Memory B cell (primary cell): ENCODE data around the gene ZNF697.

Source experiments
- ATAC-seq: fragments of 150-1000 bp; cut with Tn5 transposase; 2 replicates; pipeline ENCODE4 v1.10.0; 2021; ENCODE audit warnings: low read depth, mild to moderate bottlenecking, moderate library complexity
- DNase-seq, 2 donors: peaks; one replicate each; pipeline ENCODE4 v3.0.0; 2022; ENCODE audit warnings: low spot score in 2 of 2
- H3K27ac Mint-ChIP-seq: one replicate; pipeline ENCODE4 v1.8.0; 2022; ENCODE audit warnings: mild to moderate bottlenecking, moderate library complexity, mixed read lengths
- H3K27me3 Mint-ChIP-seq: one replicate; pipeline ENCODE4 v1.8.0; 2022; ENCODE audit warnings: mixed read lengths
- H3K36me3 Mint-ChIP-seq: one replicate; pipeline ENCODE4 v1.8.0; 2022; ENCODE audit warnings: mild to moderate bottlenecking, mixed read lengths
- H3K4me1 Mint-ChIP-seq: one replicate; pipeline ENCODE4 v1.8.0; 2022; ENCODE audit warnings: mixed read lengths
- H3K4me3 Mint-ChIP-seq: one replicate; pipeline ENCODE4 v1.8.0; 2022; ENCODE audit warnings: mild to moderate bottlenecking, moderate library complexity, mixed read lengths
- H3K9me3 Mint-ChIP-seq: one replicate; pipeline ENCODE4 v1.8.0; 2022; ENCODE audit warnings: mixed read lengths

Gene ZNF697

DNA sequence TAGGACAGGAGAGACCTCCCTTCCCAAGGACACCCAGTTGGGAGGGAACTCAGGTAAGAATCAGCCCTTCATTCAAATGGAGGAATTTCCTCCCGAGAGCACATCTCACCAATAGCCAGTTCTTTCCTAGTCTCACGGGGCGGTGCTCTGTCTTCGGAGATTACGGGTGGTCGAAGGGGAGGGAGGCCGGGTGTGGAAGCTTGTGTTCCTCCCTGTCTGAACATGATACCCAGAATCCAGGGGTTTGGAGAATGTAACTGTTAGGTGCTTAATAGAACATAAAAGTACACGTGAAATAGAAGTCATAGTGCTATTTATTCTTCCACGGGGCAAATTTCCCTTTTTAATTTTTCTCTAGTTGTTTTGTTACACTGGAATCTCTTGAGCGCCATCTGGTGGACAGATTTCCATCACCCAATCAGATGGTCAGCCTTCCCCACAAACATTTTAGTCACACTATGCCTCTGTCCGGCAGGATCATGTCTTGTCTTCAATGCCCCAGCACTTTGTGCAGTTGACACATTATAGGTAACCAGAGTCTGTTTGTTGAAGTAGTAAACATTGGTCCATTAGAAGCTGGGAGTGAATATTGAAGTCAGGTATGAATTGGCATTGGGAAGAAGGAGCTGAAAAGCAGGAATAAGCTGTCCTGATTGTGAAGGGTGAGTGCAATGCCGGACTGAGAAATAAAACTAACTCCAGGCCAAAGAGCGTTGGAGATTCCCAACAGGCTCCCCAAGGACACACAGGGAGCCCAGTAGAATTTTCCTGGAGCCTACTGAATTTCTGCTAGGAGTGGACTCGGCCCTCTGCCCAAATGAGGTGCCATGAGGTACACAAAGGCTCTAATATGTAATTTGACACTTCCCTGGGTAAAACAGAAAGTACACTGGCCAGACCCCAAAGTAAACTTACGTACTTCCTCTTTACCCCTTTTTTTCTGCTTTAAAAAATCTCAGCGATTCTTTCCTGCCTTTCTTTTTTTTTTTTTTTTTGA lies 27.6 kb upstream of the ZNF697 start:
- peaks cover 1% of the 10 kb centered on the region for H3K9me3 Mint-ChIP-seq
- H3K27me3 Mint-ChIP-seq = peaks cover 10% of the 10 kb centered on the region
- peak overlapping the region; percentile 49 for H3K4me3 Mint-ChIP-seq
- ATAC-seq (peak; percentile 58), DNase-seq (peak; percentile 66 to 71)
- H3K27ac Mint-ChIP-seq = no peak overlapping the region
- no peaks in the 10 kb centered on the region for H3K36me3 Mint-ChIP-seq
- H3K4me1 Mint-ChIP-seq = peaks cover 3% of the 10 kb centered on the region

DNA sequence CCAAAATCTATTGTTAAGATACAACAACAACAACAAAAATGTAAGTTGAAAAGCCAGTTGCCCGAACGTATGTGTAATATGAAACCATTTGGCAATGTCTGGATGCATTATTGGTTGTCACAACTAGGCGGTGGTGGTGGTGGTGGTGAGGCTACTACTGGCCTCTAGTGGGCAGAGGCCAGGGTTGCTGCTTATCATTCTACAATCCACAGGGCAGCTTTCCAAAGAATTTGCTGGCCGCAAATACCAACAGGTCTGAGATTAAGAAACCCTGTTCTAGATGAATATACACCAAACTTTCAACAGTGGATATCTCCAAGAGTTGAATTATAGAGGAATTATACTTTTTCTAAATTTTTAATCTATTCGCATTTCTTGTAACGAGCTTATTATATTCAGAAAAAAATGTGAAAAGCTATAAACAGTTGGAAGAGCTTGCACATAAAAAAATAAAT lies 26.8 kb upstream of the ZNF697 start:
- ATAC-seq (peak; percentile 86), DNase-seq (peak in 1 of 2 donors; percentile 23)
- H3K4me3 Mint-ChIP-seq = no peak overlapping the region
- peaks cover 1% of the 10 kb centered on the region for H3K9me3 Mint-ChIP-seq
- peaks cover 12% of the 10 kb centered on the region for H3K27me3 Mint-ChIP-seq
- no peak overlapping the region for H3K27ac Mint-ChIP-seq
- H3K4me1 Mint-ChIP-seq = peaks cover 3% of the 10 kb centered on the region
- H3K36me3 Mint-ChIP-seq = no peaks in the 10 kb centered on the region

GRCh38 chr1:119674111-119674526 lies 26.1 kb upstream of the ZNF697 start:
- H3K27me3 Mint-ChIP-seq = peaks cover 15% of the 10 kb centered on the region
- no peak for ATAC-seq
- H3K9me3 Mint-ChIP-seq = peaks cover 1% of the 10 kb centered on the region
- H3K27ac Mint-ChIP-seq = no peak overlapping the region
- H3K36me3 Mint-ChIP-seq = no peaks in the 10 kb centered on the region
- H3K4me3 Mint-ChIP-seq = no peak overlapping the region
- peaks cover 3% of the 10 kb centered on the region for H3K4me1 Mint-ChIP-seq
- no peak for DNase-seq

- H3K36me3 Mint-ChIP-seq = no peaks in the 10 kb centered on the region
- no peak overlapping the region for H3K4me3 Mint-ChIP-seq
Observed at GRCh38 chr1:119673171-119673940, 25.3 kb upstream of the ZNF697 start.

GRCh38 chr1:119670898-119671297 lies 22.8 kb upstream of the ZNF697 start:
- peaks cover 13% of the 10 kb centered on the region for H3K27me3 Mint-ChIP-seq
- H3K4me3 Mint-ChIP-seq = no peak overlapping the region
- no peak for DNase-seq
- no peak overlapping the region for H3K27ac Mint-ChIP-seq
- H3K4me1 Mint-ChIP-seq = peaks cover 3% of the 10 kb centered on the region
- peaks cover 1% of the 10 kb centered on the region for H3K9me3 Mint-ChIP-seq
- H3K36me3 Mint-ChIP-seq = no peaks in the 10 kb centered on the region
- no peak for ATAC-seq

More at GRCh38 chr1:119673171-119673940, 25.3 kb upstream of the ZNF697 start:
- Mint-ChIP-seq H3K4me1 (peaks cover 3% of the 10 kb centered on the region), H3K27me3 (peaks cover 15% of the 10 kb centered on the region), H3K9me3 (peaks cover 1% of the 10 kb centered on the region), H3K27ac (no peak overlapping the region)
- ATAC-seq = no peak
- DNase-seq = no peak

DNA sequence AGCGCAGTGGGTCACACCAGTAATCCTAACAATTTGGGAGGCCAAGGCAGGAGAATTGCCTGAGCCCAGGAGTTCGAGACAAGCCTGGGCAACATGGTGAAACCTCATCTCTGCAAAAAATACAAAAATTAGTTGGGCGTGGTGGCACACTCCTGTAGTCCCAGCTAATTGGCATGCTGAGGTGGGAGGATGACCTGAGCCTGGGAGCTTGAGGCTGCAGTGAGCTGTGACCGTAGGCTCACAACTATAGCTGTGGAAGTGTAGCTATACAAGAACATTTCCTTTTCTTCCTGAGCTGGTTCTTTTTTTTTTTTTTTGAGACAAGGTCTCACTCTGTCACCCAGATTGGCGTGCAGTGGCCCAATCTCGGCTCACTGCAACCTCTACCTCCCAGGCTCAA lies 19.1 kb upstream of the ZNF697 start:
- Mint-ChIP-seq H3K4me3 (no peak overlapping the region), H3K36me3 (no peaks in the 10 kb centered on the region), H3K9me3 (peaks cover 1% of the 10 kb centered on the region), H3K27ac (no peak overlapping the region), H3K27me3 (peaks cover 8% of the 10 kb centered on the region), H3K4me1 (peaks cover 1% of the 10 kb centered on the region)
- ATAC-seq (no peak), DNase-seq (no peak)

DNA sequence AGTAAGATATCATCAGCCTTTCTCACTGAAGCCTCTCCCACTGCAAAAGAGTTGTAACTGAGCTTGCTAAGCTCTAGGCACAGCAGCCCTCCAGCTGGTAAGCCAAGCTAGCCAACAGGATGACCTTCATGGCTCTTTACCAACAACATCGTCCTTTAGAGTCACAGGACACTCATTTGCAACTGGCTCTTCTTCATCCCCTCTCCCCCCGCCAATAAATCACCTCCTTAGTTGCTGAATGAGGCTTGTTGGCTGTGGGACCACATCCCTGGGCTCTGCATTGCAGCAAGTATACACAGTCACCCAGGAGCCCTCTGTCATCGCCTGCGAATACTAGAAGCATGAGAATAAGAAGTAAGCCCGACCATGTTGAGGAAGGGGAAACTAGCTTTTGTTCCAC lies 16.0 kb upstream of the ZNF697 start:
- Mint-ChIP-seq H3K27me3 (peaks cover 5% of the 10 kb centered on the region), H3K4me1 (peaks cover 5% of the 10 kb centered on the region), H3K27ac (no peak overlapping the region), H3K4me3 (no peak overlapping the region), H3K9me3 (no peaks in the 10 kb centered on the region), H3K36me3 (no peaks in the 10 kb centered on the region)
- ATAC-seq = no peak
- no peak for DNase-seq

GRCh38 chr1:119662034-119662437 lies 14.0 kb upstream of the ZNF697 start:
- H3K4me3 Mint-ChIP-seq = no peak overlapping the region
- peaks cover 7% of the 10 kb centered on the region for H3K27me3 Mint-ChIP-seq
- no peak for DNase-seq
- H3K36me3 Mint-ChIP-seq = no peaks in the 10 kb centered on the region
- no peaks in the 10 kb centered on the region for H3K9me3 Mint-ChIP-seq
- H3K4me1 Mint-ChIP-seq = peaks cover 5% of the 10 kb centered on the region
- no peak overlapping the region for H3K27ac Mint-ChIP-seq
- no peak for ATAC-seq

DNA sequence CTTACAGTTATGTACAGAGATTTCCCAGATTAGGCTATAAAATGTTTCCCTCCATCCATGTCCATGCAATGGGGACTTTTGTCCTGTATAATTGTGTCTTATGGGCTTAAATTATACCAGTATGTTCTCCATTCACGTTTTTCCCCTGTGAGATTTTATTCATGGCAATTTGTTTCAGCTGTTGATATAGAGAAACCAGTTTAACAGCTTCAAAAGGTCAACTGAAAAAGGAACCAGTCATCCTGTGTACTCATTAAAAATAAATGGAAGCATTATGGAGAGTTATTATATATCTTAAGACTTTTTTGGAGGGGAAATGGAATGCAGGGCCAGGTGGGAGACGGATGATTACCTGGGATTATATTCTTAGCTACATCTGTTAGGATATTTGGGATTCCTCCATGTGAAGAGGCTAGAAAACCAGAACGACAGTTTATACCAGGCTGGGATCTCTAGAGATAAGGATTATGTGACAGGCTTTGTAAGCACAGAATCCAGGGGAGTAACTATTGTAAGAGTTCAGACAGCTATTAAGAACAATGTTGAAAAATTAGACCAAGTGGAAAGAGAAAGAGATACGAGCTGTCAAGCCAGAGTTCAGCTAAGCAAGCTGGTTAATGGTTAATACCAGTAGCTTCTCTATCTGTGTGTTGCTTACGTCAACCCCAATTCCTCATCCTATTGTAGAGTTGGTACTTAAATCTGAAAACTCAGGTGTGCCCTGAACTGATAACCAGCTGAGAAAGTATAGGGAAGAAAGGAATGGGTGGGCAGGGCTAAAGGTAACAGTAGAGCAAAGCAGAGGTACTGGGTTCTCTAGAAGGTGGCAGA lies 12.4 kb upstream of the ZNF697 start:
- H3K36me3 Mint-ChIP-seq = no peaks in the 10 kb centered on the region
- H3K9me3 Mint-ChIP-seq = no peaks in the 10 kb centered on the region
- no peak overlapping the region for H3K4me3 Mint-ChIP-seq
- ATAC-seq (no peak), DNase-seq (no peak)
- peaks cover 10% of the 10 kb centered on the region for H3K27me3 Mint-ChIP-seq
- peaks cover 5% of the 10 kb centered on the region for H3K4me1 Mint-ChIP-seq
- no peak overlapping the region for H3K27ac Mint-ChIP-seq

- DNase-seq (no peak), ATAC-seq (no peak)
- Mint-ChIP-seq H3K27ac (no peak overlapping the region), H3K4me3 (no peak overlapping the region), H3K27me3 (peaks cover 8% of the 10 kb centered on the region), H3K36me3 (no peaks in the 10 kb centered on the region), H3K9me3 (no peaks in the 10 kb centered on the region), H3K4me1 (peaks cover 5% of the 10 kb centered on the region)
Observed at GRCh38 chr1:119659628-119660027, 11.6 kb upstream of the ZNF697 start.

DNA sequence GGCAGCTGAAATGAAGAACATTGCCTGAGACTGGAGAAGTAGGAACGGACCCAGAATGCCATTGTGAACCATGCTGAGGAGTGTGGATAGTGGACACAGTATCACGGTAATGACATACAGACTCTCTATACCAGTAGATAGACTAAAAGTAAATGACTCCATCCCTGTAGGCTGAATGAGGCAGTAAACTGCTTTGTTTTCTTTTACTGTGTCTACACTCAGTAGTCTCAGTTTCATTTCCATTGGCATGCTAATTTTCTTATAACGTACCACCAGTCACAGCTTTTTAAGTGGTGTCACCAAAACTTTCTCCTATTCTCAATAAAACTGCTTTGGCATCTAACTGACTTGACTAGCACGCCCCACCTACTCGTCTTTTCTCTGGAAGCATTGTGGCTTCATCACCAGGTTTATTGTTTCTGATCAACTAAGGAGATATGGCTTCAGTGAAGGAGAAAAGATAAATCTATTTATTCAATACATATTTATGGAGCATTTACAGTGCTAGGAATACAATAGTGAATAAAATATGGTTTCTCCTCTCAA lies 8.4 kb upstream of the ZNF697 start:
- Mint-ChIP-seq H3K27me3 (peaks cover 15% of the 10 kb centered on the region), H3K4me1 (no peaks in the 10 kb centered on the region), H3K27ac (no peak overlapping the region), H3K36me3 (no peaks in the 10 kb centered on the region), H3K4me3 (no peak overlapping the region), H3K9me3 (no peaks in the 10 kb centered on the region)
- ATAC-seq = no peak
- DNase-seq = no peak

DNA sequence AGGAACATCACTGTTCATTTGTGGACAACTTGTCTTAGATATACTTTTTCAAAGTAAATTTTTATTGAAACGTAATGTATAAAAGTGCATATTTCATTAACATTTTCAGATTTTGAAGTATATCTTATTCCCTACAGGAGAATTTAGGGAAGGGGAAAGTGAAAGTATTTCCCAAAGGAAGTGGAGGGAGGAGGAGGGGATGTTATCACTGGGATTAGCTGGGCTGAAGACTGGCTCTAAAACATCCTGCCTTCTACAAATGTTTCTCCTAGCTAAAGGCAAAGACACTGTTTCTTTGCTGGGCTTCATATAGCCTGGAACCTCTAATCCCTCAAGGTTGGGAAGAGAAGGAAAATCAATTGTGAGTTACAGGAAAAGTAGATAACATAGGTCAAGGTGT lies 7.1 kb upstream of the ZNF697 start:
- H3K9me3 Mint-ChIP-seq = no peaks in the 10 kb centered on the region
- ATAC-seq (no peak), DNase-seq (no peak)
- H3K27me3 Mint-ChIP-seq = peaks cover 20% of the 10 kb centered on the region
- H3K27ac Mint-ChIP-seq = no peak overlapping the region
- H3K36me3 Mint-ChIP-seq = no peaks in the 10 kb centered on the region
- no peaks in the 10 kb centered on the region for H3K4me1 Mint-ChIP-seq
- no peak overlapping the region for H3K4me3 Mint-ChIP-seq

DNA sequence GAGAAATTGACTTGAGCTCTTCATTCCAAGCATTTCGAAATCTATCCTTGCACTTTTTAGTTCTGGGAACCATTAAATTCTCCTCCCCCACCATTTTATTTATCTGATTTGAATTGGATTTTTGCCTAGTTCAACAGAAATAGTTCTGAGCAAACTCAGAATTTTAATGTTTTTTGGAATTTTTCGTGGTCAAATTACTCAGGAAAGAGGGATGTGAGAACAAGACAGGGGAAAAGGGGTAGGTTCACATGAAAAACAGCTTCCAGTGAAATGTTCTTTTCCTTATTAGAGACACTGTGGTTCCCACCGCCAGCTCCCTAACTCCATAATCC lies 5.7 kb upstream of the ZNF697 start:
- ATAC-seq (no peak), DNase-seq (no peak)
- Mint-ChIP-seq H3K27ac (no peak overlapping the region), H3K4me1 (no peaks in the 10 kb centered on the region), H3K9me3 (no peaks in the 10 kb centered on the region), H3K4me3 (no peak overlapping the region), H3K27me3 (peaks cover 24% of the 10 kb centered on the region), H3K36me3 (no peaks in the 10 kb centered on the region)
